C4-2B (cell line): ENCODE measurements around the gene SKI.

ENCODE experiments used
- ZFX ChIP-seq: fragments of 450-650 bp; IDR thresholded peaks from 2 replicates; pipeline ENCODE4 v1.6.1; 2017
- TF ChIP-seq, protein P1 (sequence below): fragments of 450-650 bp; conservative IDR thresholded peaks from 2 replicates; pipeline ENCODE4 v1.5.1; 2017; ENCODE audit warnings: mild to moderate bottlenecking

DNA sequence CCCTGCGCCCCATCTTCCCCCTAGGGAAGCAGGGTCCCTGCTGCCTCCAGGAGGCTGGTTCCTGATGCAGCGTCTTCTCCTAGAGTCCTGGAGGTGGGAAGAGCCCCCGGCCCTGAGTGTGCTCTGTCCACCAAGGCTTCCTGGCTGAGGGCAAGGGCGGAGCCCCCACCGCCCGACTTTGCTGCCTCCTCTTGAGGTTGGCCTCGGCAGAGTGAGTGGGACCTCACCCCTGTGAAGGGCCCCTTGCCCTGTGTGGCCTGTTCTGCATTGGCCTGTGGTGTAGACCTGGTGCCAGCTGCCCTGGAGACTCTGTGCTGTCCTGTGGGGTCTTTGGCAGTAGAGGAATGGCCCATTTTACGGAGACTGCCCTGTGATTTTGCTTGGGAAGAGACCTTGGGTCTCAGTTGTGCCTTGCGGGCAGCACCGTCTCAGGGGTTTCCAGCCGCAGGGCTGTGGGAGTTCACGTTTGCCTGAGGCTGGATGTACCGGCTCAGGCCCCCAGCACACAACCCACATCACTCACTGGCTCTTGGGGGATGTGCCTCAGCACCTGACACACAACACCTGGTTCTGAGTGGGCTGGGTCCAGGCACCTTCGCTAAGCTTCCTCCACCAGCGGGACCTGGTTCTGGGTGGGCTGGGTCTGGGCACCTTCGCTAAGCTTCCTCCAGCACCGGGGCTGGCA lies 73.6 kb downstream of the SKI start:
- TF ChIP-seq, protein P1, sequence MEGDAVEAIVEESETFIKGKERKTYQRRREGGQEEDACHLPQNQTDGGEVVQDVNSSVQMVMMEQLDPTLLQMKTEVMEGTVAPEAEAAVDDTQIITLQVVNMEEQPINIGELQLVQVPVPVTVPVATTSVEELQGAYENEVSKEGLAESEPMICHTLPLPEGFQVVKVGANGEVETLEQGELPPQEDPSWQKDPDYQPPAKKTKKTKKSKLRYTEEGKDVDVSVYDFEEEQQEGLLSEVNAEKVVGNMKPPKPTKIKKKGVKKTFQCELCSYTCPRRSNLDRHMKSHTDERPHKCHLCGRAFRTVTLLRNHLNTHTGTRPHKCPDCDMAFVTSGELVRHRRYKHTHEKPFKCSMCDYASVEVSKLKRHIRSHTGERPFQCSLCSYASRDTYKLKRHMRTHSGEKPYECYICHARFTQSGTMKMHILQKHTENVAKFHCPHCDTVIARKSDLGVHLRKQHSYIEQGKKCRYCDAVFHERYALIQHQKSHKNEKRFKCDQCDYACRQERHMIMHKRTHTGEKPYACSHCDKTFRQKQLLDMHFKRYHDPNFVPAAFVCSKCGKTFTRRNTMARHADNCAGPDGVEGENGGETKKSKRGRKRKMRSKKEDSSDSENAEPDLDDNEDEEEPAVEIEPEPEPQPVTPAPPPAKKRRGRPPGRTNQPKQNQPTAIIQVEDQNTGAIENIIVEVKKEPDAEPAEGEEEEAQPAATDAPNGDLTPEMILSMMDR = no peak
- TF ChIP-seq ZFX = no peak
